Glutamatergic neuron (in vitro differentiated cells): ENCODE data around the gene CDK5RAP1. TPM values are rescaled to one million over a fixed set of nuclear protein-coding genes. Genes with fewer than 3 reads are reported as not detected.
"Not testable (repeated sequence)": the region's sequence is repeated elsewhere in the genome, so short reads cannot be mapped to it uniquely, and the experiment has no call there.

Experiments
- DNase-seq: peaks from one replicate; pipeline ENCODE4 v3.0.0; 2022
- H3K27ac Mint-ChIP-seq: one replicate; pipeline ENCODE4 v1.8.0; 2020; ENCODE audit warnings: mild to moderate bottlenecking, mixed read lengths, inconsistent platforms; ENCODE audit not compliant: unreplicated experiment
- H3K27me3 Mint-ChIP-seq: one replicate; pipeline ENCODE4 v1.8.0; 2020; ENCODE audit warnings: mild to moderate bottlenecking, moderate library complexity, mixed read lengths, inconsistent platforms; ENCODE audit not compliant: unreplicated experiment
- H3K36me3 Mint-ChIP-seq: one replicate; pipeline ENCODE4 v1.8.0; 2020; ENCODE audit warnings: mild to moderate bottlenecking, mixed read lengths, inconsistent platforms; ENCODE audit not compliant: unreplicated experiment
- H3K4me1 Mint-ChIP-seq: one replicate; pipeline ENCODE4 v1.8.0; 2020; ENCODE audit warnings: mild to moderate bottlenecking, low read depth, mixed read lengths, inconsistent platforms; ENCODE audit not compliant: unreplicated experiment
- H3K4me3 Mint-ChIP-seq: one replicate; pipeline ENCODE4 v1.8.0; 2020; ENCODE audit warnings: mild to moderate bottlenecking, mixed read lengths, inconsistent platforms; ENCODE audit not compliant: unreplicated experiment
- H3K9me3 Mint-ChIP-seq: one replicate; pipeline ENCODE4 v1.8.0; 2020; ENCODE audit warnings: mild to moderate bottlenecking, moderate library complexity, mixed read lengths, inconsistent platforms; ENCODE audit not compliant: unreplicated experiment
- CTCF ChIP-seq: fragments of 200-600 bp; sonication (generic); IDR thresholded peaks from one replicate; pipeline ENCODE4 v1.5.0; 2021; ENCODE audit not compliant: partially characterized antibody, unreplicated experiment
- total RNA-seq: library from RNA; stranded (reverse); fragmentation: NEBNext Ultra II Directional; extraction: Animal tissue kit (Norgen Biotek cat#: 25700); gene quantifications from one replicate; pipeline ENCODE4 v1.2.1, GENCODE V29; 2021; ENCODE audit not compliant: unreplicated experiment

Gene CDK5RAP1
- total RNA-seq, 1 donor from 2014 or later = 30.9 TPM

GRCh38 chr20:33391722-33392415, 9.4 kb downstream of the CDK5RAP1 start:
- Mint-ChIP-seq H3K4me1 (peaks cover 10% of the 10 kb centered on the region), H3K27ac (peak overlapping the region; percentile 52), H3K9me3 (no peaks in the 10 kb centered on the region), H3K27me3 (peaks cover 2% of the 10 kb centered on the region), H3K4me3 (peak overlapping the region; percentile 81), H3K36me3 (peaks cover 17% of the 10 kb centered on the region)
- DNase-seq = peak; percentile 53
- no peak for TF ChIP-seq CTCF

- H3K9me3 Mint-ChIP-seq, H3K4me3 Mint-ChIP-seq, DNase-seq, H3K27me3 Mint-ChIP-seq, H3K27ac Mint-ChIP-seq: not testable (repeated sequence)
- Mint-ChIP-seq H3K4me1 (peaks cover 10% of the 10 kb centered on the region), H3K36me3 (peaks cover 17% of the 10 kb centered on the region)
Observed at GRCh38 chr20:33389326-33389725, 12.0 kb downstream of the CDK5RAP1 start.

DNA sequence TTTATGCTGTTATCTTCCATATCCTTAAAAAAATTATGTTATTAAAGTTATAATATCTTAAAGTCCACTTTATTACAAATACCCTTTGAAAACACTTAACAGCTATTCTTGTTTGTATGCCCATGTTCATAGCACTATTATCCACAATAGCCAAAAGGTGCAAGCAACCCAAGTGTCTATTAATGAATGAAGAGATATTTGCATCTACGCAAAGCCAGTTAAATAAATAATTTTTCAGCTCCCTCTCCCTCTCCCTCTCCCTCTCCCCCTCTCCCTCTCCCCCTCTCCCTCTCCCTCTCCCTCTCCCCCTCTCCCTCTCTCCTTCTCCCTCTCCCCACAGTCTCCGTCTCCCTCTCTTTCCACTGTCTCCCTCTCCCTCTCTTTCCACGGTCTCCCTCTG, 13.1 kb downstream of the CDK5RAP1 start:
- no peak for TF ChIP-seq CTCF
- no peak for DNase-seq
- Mint-ChIP-seq H3K4me3 (no peak overlapping the region), H3K9me3 (no peaks in the 10 kb centered on the region), H3K4me1 (peaks cover 10% of the 10 kb centered on the region), H3K27me3 (peaks cover 2% of the 10 kb centered on the region), H3K36me3 (peaks cover 17% of the 10 kb centered on the region), H3K27ac (no peak overlapping the region)

DNA sequence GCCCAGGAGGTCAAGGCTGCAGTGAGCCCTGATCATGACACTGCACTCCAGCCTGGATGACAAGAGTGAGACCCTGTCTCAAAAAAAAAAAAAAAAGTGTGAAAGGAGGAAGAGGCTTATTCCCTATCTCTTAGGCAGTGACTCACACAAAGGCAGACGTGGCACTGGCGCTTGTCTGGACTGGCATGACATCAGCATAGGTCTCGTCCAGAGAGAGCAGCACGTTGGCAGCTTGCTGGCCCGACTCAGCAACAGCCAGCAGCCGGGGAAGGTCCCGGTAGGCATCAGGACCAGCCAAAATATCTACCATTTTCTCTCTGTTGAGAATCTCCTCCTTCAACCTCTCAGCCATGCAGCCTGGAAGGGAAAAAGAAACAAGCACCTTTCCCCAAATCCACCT, 14.1 kb downstream of the CDK5RAP1 start:
- Mint-ChIP-seq H3K4me3 (no peak overlapping the region), H3K27me3 (peaks cover 2% of the 10 kb centered on the region)

GRCh38 chr20:33386673-33387072, 14.6 kb downstream of the CDK5RAP1 start:
- no peak overlapping the region for H3K4me3 Mint-ChIP-seq
- peaks cover 17% of the 10 kb centered on the region for H3K36me3 Mint-ChIP-seq
- peaks cover under 1% of the 10 kb centered on the region for H3K4me1 Mint-ChIP-seq
- no peak for TF ChIP-seq CTCF
- H3K27me3 Mint-ChIP-seq = peaks cover 2% of the 10 kb centered on the region
- H3K9me3 Mint-ChIP-seq = no peaks in the 10 kb centered on the region
- DNase-seq = no peak
- H3K27ac Mint-ChIP-seq = no peak overlapping the region

More for the DNA sequence above, 14.1 kb downstream of the CDK5RAP1 start:
- DNase-seq = no peak
- peaks cover 5% of the 10 kb centered on the region for H3K4me1 Mint-ChIP-seq
- no peaks in the 10 kb centered on the region for H3K9me3 Mint-ChIP-seq
- H3K36me3 Mint-ChIP-seq = peaks cover 17% of the 10 kb centered on the region
- TF ChIP-seq CTCF = no peak
- no peak overlapping the region for H3K27ac Mint-ChIP-seq
